GM13977 (cell line): Measurements from ENCODE around the gene VCP.

Source experiments
- DNase-seq: peaks from one replicate; pipeline ENCODE4 v3.0.0; 2012; ENCODE audit warnings: low spot score
- CTCF ChIP-seq: IDR thresholded peaks from 2 replicates; pipeline ENCODE4 v1.5.1; 2012; ENCODE audit warnings: mild to moderate bottlenecking, control low read depth; ENCODE audit not compliant: insufficient read depth; ENCODE audit errors: extremely low read depth, missing control alignments
- in situ Hi-C: fragments of 300-500 bp; cut with MboI; formaldehyde crosslinking; loops from one replicate; pipeline ENCODE4 v1.12.0; 2022; ENCODE audit warnings: low sequenced_read_pairs, low pct_unique_long_range_greater_than_20kb, mixed read lengths, inconsistent platforms; ENCODE audit not compliant: unreplicated experiment

Gene VCP

DNA sequence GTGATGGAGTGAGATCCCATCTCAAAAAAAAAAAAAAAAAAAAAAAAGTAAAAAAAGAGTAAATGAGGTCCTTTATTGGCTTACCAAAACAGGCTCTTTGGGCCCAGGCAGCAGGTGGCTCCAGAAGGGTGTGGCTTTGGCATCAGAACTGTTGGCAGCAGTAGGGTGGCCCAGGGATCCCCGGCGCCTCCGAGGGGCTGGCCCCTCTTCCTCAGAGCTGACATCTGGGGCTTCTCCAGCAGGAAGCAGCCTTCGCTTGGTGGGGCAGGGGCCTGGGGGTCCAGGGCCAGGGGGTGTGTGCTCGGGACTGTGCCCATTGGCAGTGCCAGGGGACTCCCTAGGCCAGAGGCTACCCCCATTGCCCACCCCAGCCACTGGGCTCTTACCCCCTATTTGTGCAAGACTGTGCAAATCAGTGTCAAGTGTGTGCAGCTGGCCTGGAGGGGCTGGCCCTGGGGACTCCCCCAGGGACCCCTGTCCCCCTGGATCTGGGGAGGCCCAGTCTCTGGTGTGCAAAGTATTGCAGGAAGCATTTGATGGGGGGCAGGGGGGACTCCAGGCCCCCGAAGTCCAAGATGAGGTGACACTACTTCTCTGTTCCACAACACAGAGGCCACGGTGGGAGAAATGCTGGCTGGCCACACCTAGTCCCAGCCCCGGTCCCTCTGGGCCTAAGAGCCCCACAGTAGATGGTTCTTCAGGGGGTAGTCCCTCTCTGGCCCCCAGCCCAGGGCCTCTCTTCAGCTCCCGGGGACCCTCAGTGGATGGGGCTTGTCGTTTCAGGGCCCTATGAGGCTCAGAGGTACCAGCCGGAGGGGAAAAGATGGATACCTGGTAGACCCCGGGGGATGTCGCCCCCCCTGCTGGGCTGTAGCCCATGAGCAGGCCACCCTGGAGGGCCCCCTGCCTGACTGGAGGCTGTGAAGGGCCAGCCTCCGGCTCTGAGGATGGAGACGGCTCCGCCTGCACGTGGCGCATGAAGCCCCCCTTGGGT, 35.2 kb upstream of the VCP start:
- in situ Hi-C loops = no loop called here
- no peak for TF ChIP-seq CTCF
- DNase-seq = no peak

- in situ Hi-C loops = no loop called here
- peak; percentile 3 for DNase-seq
These were observed 33.9 kb upstream of the VCP start for GRCh38 chr9:35106343-35106730.

DNA sequence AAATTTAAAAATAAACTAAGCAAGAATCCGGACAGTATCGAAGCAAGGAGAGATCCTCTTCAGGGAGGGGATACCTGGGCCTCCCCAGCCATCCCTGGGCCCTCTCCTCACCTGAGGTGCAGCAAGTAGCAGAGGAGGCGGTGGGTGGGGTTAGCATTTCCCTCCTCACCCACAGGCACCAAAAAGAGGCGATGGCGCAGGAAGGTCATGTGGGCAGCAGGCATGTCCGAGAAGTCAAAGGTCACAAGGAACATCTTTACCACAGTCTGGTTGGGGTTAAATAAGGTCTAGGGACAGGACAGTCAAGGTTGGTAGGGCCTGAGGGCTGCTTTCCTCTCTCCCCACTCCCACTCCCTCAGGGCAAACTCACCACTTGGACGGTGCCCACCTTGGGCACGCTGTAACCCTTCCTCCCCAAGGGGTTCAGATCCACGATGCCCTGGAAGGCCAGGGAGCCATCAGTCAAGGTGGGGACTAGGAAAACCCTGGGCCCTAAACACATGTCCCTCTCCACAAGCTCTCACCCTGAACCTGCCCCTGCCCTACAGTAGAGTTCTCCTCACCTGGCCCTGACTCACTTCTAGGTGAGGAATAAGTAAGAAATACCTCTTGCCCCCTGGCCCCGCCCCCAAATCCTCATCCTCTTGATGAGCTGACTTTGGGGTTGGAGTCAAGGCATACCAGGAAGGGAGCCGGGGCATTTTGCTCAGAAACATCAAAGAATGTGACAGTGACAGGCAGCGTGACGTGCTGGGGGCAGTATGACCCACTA, 33.3 kb upstream of the VCP start:
- in situ Hi-C loops = no loop called here
- no peak for DNase-seq
- TF ChIP-seq CTCF = no peak

More at GRCh38 chr9:35106343-35106730, 33.9 kb upstream of the VCP start:
- no peak for TF ChIP-seq CTCF

DNA sequence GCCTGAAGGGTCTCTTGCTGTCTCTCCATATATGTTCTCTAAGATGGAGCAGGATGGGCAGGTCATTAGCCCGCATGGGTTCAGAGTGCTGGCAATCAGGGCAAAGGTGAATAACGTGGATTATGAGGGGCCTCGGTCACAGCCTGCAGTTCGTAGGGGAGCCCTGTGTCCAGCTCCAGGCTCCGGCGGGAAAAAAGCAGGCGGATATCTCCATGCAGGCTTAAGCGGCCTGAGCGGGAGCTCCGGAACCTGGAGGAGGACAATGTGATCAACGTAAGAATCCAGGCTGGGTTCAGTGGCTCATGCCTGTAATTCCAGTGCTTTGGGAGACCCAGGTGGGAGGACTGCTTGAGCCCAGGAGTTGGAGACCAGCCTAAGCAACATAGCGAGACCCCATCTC, 32.7 kb upstream of the VCP start:
- in situ Hi-C loops = no loop called here
- no peak for DNase-seq
- no peak for TF ChIP-seq CTCF

GRCh38 chr9:35104586-35104985, 32.2 kb upstream of the VCP start:
- no peak for DNase-seq
- in situ Hi-C loops = no loop called here

DNA sequence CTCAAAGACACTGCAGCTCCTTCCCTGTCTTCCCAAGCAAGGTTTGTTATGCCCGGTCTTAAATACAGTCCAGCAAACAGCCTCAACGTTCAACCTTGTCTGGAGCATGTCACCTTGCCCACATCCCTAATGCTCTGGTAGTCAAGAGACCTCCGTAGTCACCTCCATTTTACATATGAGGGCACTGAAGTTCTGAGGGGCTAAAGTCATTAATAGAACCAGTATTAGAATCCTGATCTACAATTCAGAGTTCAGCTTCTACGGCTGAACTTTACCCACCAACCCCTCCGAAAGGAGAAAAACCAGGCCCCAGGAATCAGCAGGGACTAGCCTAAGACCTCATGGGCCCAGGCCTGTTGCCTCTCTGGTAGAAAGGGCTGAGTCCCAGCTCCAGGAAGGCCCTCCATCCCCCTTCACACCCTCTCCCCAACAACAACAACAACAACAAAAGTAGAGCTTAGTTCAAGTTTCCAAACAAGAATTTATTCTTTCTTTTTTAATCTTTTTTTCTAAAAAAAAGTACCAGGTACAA, 31.3 kb upstream of the VCP start:
- no peak for DNase-seq
- no peak for TF ChIP-seq CTCF
- in situ Hi-C loops = no loop called here

More at GRCh38 chr9:35104586-35104985, 32.2 kb upstream of the VCP start:
- no peak for TF ChIP-seq CTCF
